ENCODE data around the gene RCL1. TPM values are rescaled to one million over a fixed set of nuclear protein-coding genes. Genes with fewer than 3 reads are reported as not detected.

RCL1 gene
- polyA plus RNA-seq, 3 donors = 2.2 to 3.0 (median 3.0) TPM

DNA sequence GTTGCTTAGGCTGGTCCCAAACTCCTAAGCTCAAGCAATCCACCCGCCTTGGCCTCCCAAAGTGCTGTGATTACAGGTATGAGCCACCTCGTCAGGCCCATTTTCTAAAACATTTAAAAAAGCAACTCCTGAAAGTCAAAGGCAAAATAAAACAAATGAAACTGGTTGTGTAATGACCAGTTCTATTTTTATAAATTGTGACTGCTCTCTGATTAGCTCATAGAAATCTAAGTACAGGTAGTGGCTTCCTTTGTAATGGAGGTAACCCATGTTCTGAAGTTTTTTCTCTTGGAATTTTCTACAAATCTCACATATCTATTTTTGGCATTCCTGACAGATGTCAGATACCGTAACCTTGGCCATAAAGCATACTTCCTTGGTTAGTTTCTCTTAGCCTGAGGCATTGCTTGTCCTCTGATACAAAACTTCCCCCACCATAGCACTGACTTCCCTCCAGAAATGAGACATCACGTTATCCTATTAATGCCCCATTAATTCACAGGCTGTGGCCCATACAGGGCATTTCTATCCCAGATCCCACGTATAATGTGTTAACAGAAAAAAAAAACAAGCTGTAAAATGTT is 37.6 kb upstream of the RCL1 start:
- intact Hi-C loops (cut with micrococcal nuclease) = loop anchor here (5.0 to 10.0 kb wide), 3 partner anchors 170 to 840 kb away; no protein-coding TSS in a partner anchor
- H3K27ac Mint-ChIP-seq = no peak overlapping the region
- H3K4me2 ChIP-seq (replicated peaks; ENCODE audit: extremely low read depth, low read length, poor library complexity, severe bottlenecking) = no peak overlapping the region
- peaks cover 0 to 3% of the 10 kb centered on the region in 2 donors for H3K27me3 ChIP-seq (ENCODE audit: control insufficient read depth in 2 of 2, insufficient read depth in 2 of 2, low read length in 2 of 2)
- H3K4me3 ChIP-seq (replicated peaks in 1 of 3; ENCODE audit: low read depth in 2 of 3, low read length in 3 of 3) = no peak overlapping the region
- H3K4me1 ChIP-seq (ENCODE audit: control insufficient read depth in 1 of 2, insufficient read depth in 2 of 2, low read length in 2 of 2) = peaks cover 12 to 23% of the 10 kb centered on the region in 2 donors
- H3K36me3 ChIP-seq (replicated peaks in 1 of 2; ENCODE audit: control insufficient read depth in 1 of 2, insufficient read depth in 2 of 2, low read length in 2 of 2) = no peaks in the 10 kb centered on the region
- TF ChIP-seq, protein P1, sequence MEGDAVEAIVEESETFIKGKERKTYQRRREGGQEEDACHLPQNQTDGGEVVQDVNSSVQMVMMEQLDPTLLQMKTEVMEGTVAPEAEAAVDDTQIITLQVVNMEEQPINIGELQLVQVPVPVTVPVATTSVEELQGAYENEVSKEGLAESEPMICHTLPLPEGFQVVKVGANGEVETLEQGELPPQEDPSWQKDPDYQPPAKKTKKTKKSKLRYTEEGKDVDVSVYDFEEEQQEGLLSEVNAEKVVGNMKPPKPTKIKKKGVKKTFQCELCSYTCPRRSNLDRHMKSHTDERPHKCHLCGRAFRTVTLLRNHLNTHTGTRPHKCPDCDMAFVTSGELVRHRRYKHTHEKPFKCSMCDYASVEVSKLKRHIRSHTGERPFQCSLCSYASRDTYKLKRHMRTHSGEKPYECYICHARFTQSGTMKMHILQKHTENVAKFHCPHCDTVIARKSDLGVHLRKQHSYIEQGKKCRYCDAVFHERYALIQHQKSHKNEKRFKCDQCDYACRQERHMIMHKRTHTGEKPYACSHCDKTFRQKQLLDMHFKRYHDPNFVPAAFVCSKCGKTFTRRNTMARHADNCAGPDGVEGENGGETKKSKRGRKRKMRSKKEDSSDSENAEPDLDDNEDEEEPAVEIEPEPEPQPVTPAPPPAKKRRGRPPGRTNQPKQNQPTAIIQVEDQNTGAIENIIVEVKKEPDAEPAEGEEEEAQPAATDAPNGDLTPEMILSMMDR (IDR thresholded peaks at IDR 0.05) = no peak
- no peak overlapping the region for H3K27ac ChIP-seq (ENCODE audit: low read depth in 1 of 2, low read length in 2 of 2)
- H4K20me1 ChIP-seq (ENCODE audit: insufficient read depth, low read length) = peaks cover 7% of the 10 kb centered on the region
- H3K4me3 Mint-ChIP-seq = no peak overlapping the region
- no peak for DNase-seq
- H3K27me3 Mint-ChIP-seq (ENCODE audit: low read depth in 3 of 3) = peaks cover 8 to 22% (median 15%) of the 10 kb centered on the region in 3 donors
- H3K9me3 ChIP-seq (replicated peaks in 1 of 2; ENCODE audit: control insufficient read depth in 1 of 2, insufficient read depth in 1 of 2, low read length in 2 of 2) = no peaks in the 10 kb centered on the region
- H3K9ac ChIP-seq (ENCODE audit: insufficient read depth, low read length, poor library complexity, severe bottlenecking) = no peak overlapping the region
- peaks cover 25% of the 10 kb centered on the region for H3K4me1 Mint-ChIP-seq
- no peaks in the 10 kb centered on the region for H3K79me2 ChIP-seq (ENCODE audit: insufficient read depth, low read length)
- 29% methylated on average over 1 of the region's 5 CpGs for WGBS (ENCODE audit: insufficient coverage)
- no peaks in the 10 kb centered on the region for H3K36me3 Mint-ChIP-seq
- no peak overlapping the region for H2AFZ ChIP-seq (ENCODE audit: insufficient read depth, low read depth, low read length, poor library complexity, severe bottlenecking)
- no peaks in the 10 kb centered on the region for H3K9me3 Mint-ChIP-seq

- Histone ChIP-seq H2AFZ (ENCODE audit: insufficient read depth, low read depth, low read length, poor library complexity, severe bottlenecking) (no peak overlapping the region), H3K9me3 (replicated peaks in 1 of 2; ENCODE audit: control insufficient read depth in 1 of 2, insufficient read depth in 1 of 2, low read length in 2 of 2) (no peaks in the 10 kb centered on the region), H3K4me2 (replicated peaks; ENCODE audit: extremely low read depth, low read length, poor library complexity, severe bottlenecking) (no peak overlapping the region), H3K9ac (ENCODE audit: insufficient read depth, low read length, poor library complexity, severe bottlenecking) (no peak overlapping the region), H3K4me1 (ENCODE audit: control insufficient read depth in 1 of 2, insufficient read depth in 2 of 2, low read length in 2 of 2) (peaks cover 25 to 36% of the 10 kb centered on the region in 2 donors), H3K79me2 (ENCODE audit: insufficient read depth, low read length) (no peaks in the 10 kb centered on the region), H3K27ac (ENCODE audit: low read depth in 1 of 2, low read length in 2 of 2) (no peak overlapping the region), H4K20me1 (ENCODE audit: insufficient read depth, low read length) (peaks cover 8% of the 10 kb centered on the region), H3K4me3 (replicated peaks in 1 of 3; ENCODE audit: low read depth in 2 of 3, low read length in 3 of 3) (no peak overlapping the region), H3K27me3 (ENCODE audit: control insufficient read depth in 2 of 2, insufficient read depth in 2 of 2, low read length in 2 of 2) (peaks cover 0 to 5% of the 10 kb centered on the region in 2 donors), H3K36me3 (replicated peaks in 1 of 2; ENCODE audit: control insufficient read depth in 1 of 2, insufficient read depth in 2 of 2, low read length in 2 of 2) (no peaks in the 10 kb centered on the region)
- peaks cover 38% of the 10 kb centered on the region for H3K4me1 Mint-ChIP-seq
- H3K9me3 Mint-ChIP-seq = peaks cover 0 to 4% (median 0%) of the 10 kb centered on the region in 7 donors
- WGBS (ENCODE audit: insufficient coverage) = 100% methylated on average over 1 of the region's 4 CpGs
- H3K27ac Mint-ChIP-seq = no peak overlapping the region
- no peak overlapping the region for H3K4me3 Mint-ChIP-seq
- intact Hi-C loops (cut with micrococcal nuclease) = loop anchor here (5.0 to 10.0 kb wide), 3 partner anchors 168 to 838 kb away; no protein-coding TSS in a partner anchor
- no peaks in the 10 kb centered on the region for H3K36me3 Mint-ChIP-seq
- TF ChIP-seq, protein P1 (IDR thresholded peaks at IDR 0.05) = no peak
- H3K27me3 Mint-ChIP-seq (ENCODE audit: low read depth in 3 of 3) = peaks cover 14 to 26% (median 17%) of the 10 kb centered on the region in 3 donors
- DNase-seq = no peak
Observed at GRCh38 chr9:4756420-4756819, 36.3 kb upstream of the RCL1 start.
